ENCODE measurements around the gene DOCK6.
"Not testable (repeated sequence)": the region's sequence is repeated elsewhere in the genome, so short reads cannot be mapped to it uniquely, and the experiment has no call there.

DOCK6 gene

DNA sequence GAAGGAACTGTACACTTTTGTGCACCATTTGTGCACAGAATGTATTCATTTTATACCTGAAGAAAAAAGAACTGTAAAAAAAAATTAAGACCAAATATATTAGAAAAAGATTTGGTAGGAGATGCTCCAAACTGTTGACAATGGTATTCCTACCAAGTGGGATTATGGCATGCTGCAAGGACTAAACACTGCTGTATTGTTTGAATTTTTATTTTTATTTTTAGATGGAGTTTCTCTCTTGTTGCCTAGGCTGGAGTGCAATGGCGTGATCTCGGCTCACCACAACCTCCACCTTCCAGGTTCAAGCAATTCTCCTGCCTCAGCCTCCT, 101.9 kb downstream of the DOCK6 start:
- H3K9me3 ChIP-seq (ENCODE audit: control insufficient read depth, insufficient read depth, low read length); H3K27ac ChIP-seq (ENCODE audit: low read length); H3K4me1 ChIP-seq (ENCODE audit: control insufficient read depth, insufficient read depth, low read length); DNase-seq (ENCODE audit: low read depth, low spot score); H3K4me3 ChIP-seq (ENCODE audit: low read length); H3K27me3 ChIP-seq (ENCODE audit: control insufficient read depth, insufficient read depth, low read length); H3K36me3 ChIP-seq (ENCODE audit: control insufficient read depth, insufficient read depth, low read length): not testable (repeated sequence)
- WGBS (ENCODE audit: insufficient coverage, insufficient read length), result no CpG with 5 or more reads among the region's 2 CpGs

DNA sequence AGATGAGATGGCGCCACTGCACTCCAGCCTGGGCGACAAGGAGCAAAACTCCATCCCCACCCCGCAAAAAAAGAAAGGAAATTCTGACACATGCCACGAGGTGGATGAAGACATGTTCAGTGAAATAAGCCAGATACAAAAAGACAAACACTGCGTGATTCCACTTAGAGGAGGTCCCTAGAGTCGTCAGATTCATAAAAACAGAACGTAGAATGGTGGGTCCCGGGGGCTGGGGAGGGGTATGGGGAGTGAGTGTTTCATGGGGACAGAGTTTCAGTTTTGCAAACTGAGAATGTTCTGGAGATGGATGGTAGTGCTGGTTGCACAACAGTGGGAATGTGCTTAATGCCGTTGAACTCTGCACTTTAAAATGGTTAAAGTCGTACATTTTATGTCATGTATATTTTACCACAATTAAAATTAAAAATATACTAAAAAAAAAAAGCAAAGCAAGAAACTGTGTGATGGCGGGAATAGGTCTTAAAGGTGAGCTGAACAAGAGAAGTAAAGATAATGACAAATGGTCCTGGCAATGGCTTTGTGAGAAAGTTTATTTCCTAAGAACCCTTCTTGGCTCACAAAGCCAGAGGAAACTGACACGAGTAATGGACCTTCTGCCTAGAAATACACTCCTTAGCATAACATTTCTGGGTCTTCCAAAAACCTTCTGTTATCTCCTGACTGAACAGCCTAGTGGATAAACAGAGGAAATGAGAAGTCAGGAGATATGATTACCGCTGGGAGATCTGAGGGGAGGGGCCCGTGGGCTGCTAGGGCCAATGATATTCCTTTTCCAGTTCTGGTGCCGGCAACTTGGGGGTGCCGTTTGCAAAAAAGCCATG, 102.5 kb downstream of the DOCK6 start:
- no peak overlapping the region for H3K4me3 ChIP-seq (ENCODE audit: low read length)
- WGBS (ENCODE audit: insufficient coverage, insufficient read length), result no CpG with 5 or more reads among the region's 16 CpGs
- no peak for DNase-seq (ENCODE audit: low read depth, low spot score)
- H3K4me1 ChIP-seq (ENCODE audit: control insufficient read depth, insufficient read depth, low read length), result no peaks in the 10 kb centered on the region
- no peaks in the 10 kb centered on the region for H3K9me3 ChIP-seq (ENCODE audit: control insufficient read depth, insufficient read depth, low read length)
- no peak overlapping the region for H3K27ac ChIP-seq (ENCODE audit: low read length)
- no peaks in the 10 kb centered on the region for H3K36me3 ChIP-seq (ENCODE audit: control insufficient read depth, insufficient read depth, low read length)
- no peaks in the 10 kb centered on the region for H3K27me3 ChIP-seq (ENCODE audit: control insufficient read depth, insufficient read depth, low read length)

DNA sequence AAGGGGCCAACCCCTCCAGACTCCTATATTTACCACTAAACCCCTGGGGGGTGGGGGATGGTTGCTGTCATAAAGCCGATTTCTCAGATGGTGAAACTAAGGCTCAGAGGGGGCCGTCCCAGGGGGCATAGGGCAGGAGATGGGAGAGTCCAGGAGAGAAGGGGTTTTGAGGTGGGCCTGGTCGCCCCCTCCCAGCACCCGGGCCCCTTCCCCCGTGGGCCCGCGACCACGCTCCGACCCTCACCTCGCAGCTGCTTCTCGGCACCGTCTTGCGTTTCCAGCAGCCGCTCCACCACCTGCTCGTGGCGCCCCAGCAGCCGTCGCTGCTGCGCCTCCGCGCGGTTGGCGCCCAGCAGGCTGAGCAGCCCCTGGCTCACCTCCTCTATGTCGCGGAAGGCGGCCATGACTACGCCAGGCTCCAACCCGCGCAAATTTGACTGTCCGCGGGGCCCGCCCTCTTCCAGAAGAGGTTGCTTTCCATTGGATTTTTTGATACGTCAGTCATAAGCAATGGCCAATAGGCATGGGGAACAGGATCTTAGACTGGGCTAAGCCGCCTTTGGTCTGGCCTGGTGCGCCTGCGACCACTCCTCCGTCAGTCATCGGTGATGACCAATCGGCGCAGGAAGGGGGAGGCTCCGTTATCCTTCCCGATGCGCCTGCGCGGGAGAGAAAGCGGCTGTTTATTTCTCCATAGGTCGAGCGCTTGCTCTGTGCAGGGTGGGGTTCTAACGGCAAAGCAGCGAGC, 106.8 kb downstream of the DOCK6 start, which contains the start of gene SPC24:
SPC24 (minus strand) TSS at position 410 of the 748 bp plus-strand sequence; CDS start at position 404, 6 bp downstream.
- Histone ChIP-seq H3K4me3 (ENCODE audit: low read length) (peak within 1 kb of the TSS; percentile 94), H3K36me3 (ENCODE audit: control insufficient read depth, insufficient read depth, low read length) (no peaks in the 10 kb centered on the region), H3K9me3 (ENCODE audit: control insufficient read depth, insufficient read depth, low read length) (no peaks in the 10 kb centered on the region), H3K27ac (ENCODE audit: low read length) (no peak within 1 kb of the TSS), H3K4me1 (ENCODE audit: control insufficient read depth, insufficient read depth, low read length) (no peaks in the 10 kb centered on the region), H3K27me3 (ENCODE audit: control insufficient read depth, insufficient read depth, low read length) (no peaks in the 10 kb centered on the region)
- no CpG with 5 or more reads among the region's 50 CpGs for WGBS (ENCODE audit: insufficient coverage, insufficient read length)
- DNase-seq (ENCODE audit: low read depth, low spot score), result peak; percentile 95

DNA sequence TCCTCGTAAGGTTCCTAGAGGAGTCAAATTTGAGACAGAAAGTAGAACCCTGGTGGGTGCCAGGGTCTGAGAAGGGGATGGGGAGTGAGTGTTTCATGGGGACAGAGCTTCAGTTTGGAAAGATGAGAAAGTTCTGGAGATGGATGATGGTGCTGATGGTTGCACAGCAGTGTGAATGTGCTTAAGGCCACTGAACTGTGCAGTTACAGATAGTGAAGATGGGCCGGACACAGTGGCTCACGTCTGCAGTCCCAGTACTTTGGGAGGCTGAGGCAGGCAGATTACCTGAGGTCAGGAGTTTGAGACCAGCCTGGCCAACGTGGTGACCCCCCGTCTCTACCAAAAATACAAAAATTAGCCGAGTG, 107.7 kb downstream of the DOCK6 start:
- Histone ChIP-seq H3K4me1 (ENCODE audit: control insufficient read depth, insufficient read depth, low read length) (no peaks in the 10 kb centered on the region), H3K9me3 (ENCODE audit: control insufficient read depth, insufficient read depth, low read length) (no peaks in the 10 kb centered on the region), H3K27ac (ENCODE audit: low read length) (no peak overlapping the region), H3K36me3 (ENCODE audit: control insufficient read depth, insufficient read depth, low read length) (no peaks in the 10 kb centered on the region), H3K4me3 (ENCODE audit: low read length) (no peak overlapping the region), H3K27me3 (ENCODE audit: control insufficient read depth, insufficient read depth, low read length) (no peaks in the 10 kb centered on the region)
- WGBS (ENCODE audit: insufficient coverage, insufficient read length), result no CpG with 5 or more reads among the region's 6 CpGs
- DNase-seq (ENCODE audit: low read depth, low spot score), result no peak

DNA sequence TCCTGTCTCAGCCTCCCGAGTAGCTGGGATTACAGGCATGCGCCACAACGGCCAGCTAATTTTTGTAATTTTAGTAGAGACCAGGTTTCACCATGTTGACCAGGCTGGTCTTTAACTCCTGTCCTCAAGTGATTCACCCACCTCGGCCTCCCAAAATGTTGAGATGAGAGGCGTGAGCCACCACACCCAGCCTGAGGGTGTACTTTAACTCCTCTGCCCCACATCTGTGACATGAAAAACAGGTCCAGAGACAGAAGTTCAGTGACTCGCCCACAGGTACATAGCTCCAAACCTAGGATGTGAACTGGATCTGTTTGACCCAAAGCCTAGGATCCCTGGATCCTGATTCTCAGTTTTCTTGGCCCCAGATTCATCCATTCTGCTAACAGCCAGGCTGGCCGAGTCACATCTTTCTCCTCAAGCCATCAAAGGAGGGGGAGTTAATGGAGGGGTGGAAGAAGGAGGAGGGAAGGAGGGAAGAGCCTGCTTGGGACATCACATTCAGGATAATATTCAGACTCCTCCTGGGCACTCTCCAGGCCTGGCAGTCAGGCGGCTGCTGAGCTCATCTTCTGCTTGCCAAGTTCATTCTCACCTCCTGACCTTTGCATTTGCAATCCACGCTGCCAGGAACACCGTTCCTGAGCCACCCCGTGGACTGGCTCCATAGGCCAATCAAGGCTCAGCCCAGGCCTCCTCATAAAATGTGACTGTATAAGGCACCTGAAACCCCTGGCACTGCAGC, 109.8 kb downstream of the DOCK6 start:
- Histone ChIP-seq H3K27me3 (ENCODE audit: control insufficient read depth, insufficient read depth, low read length) (no peaks in the 10 kb centered on the region), H3K27ac (ENCODE audit: low read length) (no peak overlapping the region), H3K4me1 (ENCODE audit: control insufficient read depth, insufficient read depth, low read length) (no peaks in the 10 kb centered on the region), H3K36me3 (ENCODE audit: control insufficient read depth, insufficient read depth, low read length) (peaks cover 10% of the 10 kb centered on the region), H3K9me3 (ENCODE audit: control insufficient read depth, insufficient read depth, low read length) (no peaks in the 10 kb centered on the region), H3K4me3 (ENCODE audit: low read length) (no peak overlapping the region)
- WGBS (ENCODE audit: insufficient coverage, insufficient read length), result no CpG with 5 or more reads among the region's 11 CpGs
- DNase-seq (ENCODE audit: low read depth, low spot score), result no peak

DNA sequence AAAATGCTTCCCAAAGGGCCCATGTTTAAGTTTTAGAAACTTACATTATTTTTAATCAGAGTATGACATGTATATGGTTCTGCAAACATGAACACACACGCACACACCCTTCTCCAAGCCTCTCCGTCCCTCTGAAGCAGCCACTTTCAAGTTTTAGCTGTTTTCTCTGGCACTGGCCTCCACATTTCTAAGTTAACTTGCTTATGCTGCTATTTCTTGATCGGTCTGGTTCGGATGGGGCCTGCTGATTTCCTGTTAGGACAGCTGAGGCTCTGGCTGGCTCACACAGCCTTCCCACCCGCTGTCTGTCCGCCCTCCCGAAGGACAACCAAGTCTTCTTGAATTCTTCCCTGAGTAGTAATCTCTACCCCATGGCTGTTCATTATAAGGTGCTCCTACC, 111.1 kb downstream of the DOCK6 start:
- no CpG with 5 or more reads among the region's 7 CpGs for WGBS (ENCODE audit: insufficient coverage, insufficient read length)
- no peak overlapping the region for H3K27ac ChIP-seq (ENCODE audit: low read length)
- no peak for DNase-seq (ENCODE audit: low read depth, low spot score)

More for the DNA sequence above, 111.1 kb downstream of the DOCK6 start:
- Histone ChIP-seq H3K4me1 (ENCODE audit: control insufficient read depth, insufficient read depth, low read length) (no peaks in the 10 kb centered on the region), H3K36me3 (ENCODE audit: control insufficient read depth, insufficient read depth, low read length) (peaks cover 10% of the 10 kb centered on the region), H3K4me3 (ENCODE audit: low read length) (no peak overlapping the region), H3K27me3 (ENCODE audit: control insufficient read depth, insufficient read depth, low read length) (no peaks in the 10 kb centered on the region), H3K9me3 (ENCODE audit: control insufficient read depth, insufficient read depth, low read length) (no peaks in the 10 kb centered on the region)

Measured in iPS DF 6.9 (cell line).